ENCODE measurements around the gene TNFRSF19. TPM values are rescaled to one million over a fixed set of nuclear protein-coding genes. Genes with fewer than 3 reads are reported as not detected.

Gene TNFRSF19
- total and polyA plus RNA-seq, 2 of the 13 experiments (the other 11 are each of a cell fraction or from before 2014, with no cell fraction given): 75.3 to 77.7 TPM

GRCh38 chr13:23558675-23559536, 11.3 kb upstream of the TNFRSF19 start (continued):
- TF ChIP-seq GZF1 (CRISPR knock-in tag; IDR thresholded peaks at IDR 0.05) (no peak), ZSCAN20 (CRISPR knock-in tag; IDR thresholded peaks at IDR 0.05; ENCODE audit: borderline replicate concordance) (no peak), FOXA1 (IDR thresholded peaks at IDR 0.05) (no peak), FOXA1 (CRISPR knock-in tag; IDR thresholded peaks at IDR 0.05) (peak; percentile 60; the same call in 1 of the 2 replicates), GATAD2A (CRISPR knock-in tag; IDR thresholded peaks at IDR 0.05) (peak; percentile 75), ZNF687 (CRISPR knock-in tag; IDR thresholded peaks at IDR 0.05) (no peak), PHF21A (CRISPR knock-in tag; IDR thresholded peaks at IDR 0.05) (peak; percentile 37; the same call in 1 of the 2 replicates), ZEB1 (IDR thresholded peaks at IDR 0.05; ENCODE audit: insufficient replicate concordance, low read depth) (no peak), ZNF12 (CRISPR knock-in tag; IDR thresholded peaks at IDR 0.05) (0 out of 2 replicates have a peak, but pooled peaks have one; percentile 57), HDAC1 (CRISPR knock-in tag; IDR thresholded peaks at IDR 0.05) (0 out of 2 replicates have a peak, but pooled peaks have one; percentile 17), ZNF768 (CRISPR knock-in tag; IDR thresholded peaks at IDR 0.05) (peak; percentile 78; the same call in 1 of the 2 replicates), CEBPB (IDR thresholded peaks at IDR 0.05; ENCODE audit: borderline replicate concordance, low read depth, low read length) (peak; percentile 83), POLR2G (IDR thresholded peaks at IDR 0.05; ENCODE audit: low read depth, low read length) (peak; percentile 49; the same call in 1 of the 2 replicates), ELF3 (CRISPR knock-in tag; IDR thresholded peaks at IDR 0.05) (0 out of 2 replicates have a peak, but pooled peaks have one; percentile 24), MEF2D (CRISPR knock-in tag; IDR thresholded peaks at IDR 0.05) (no peak), ZNF678 (CRISPR knock-in tag; IDR thresholded peaks at IDR 0.05) (no peak), ZNF513 (CRISPR knock-in tag; conservative IDR thresholded peaks at IDR 0.05) (no peak), KDM6A (CRISPR knock-in tag; IDR thresholded peaks at IDR 0.05; ENCODE audit: low read depth) (no peak), ZMYM3 (CRISPR knock-in tag; IDR thresholded peaks at IDR 0.05) (peak; percentile 24; the same call in 1 of the 2 replicates), MTA3 (CRISPR knock-in tag; IDR thresholded peaks at IDR 0.05) (no peak), ZNF20 (CRISPR knock-in tag; IDR thresholded peaks at IDR 0.05) (no peak), IRF2 (CRISPR knock-in tag; IDR thresholded peaks at IDR 0.05) (0 out of 2 replicates have a peak, but pooled peaks have one; percentile 5), RCOR2 (CRISPR knock-in tag; IDR thresholded peaks at IDR 0.05) (0 out of 2 replicates have a peak, but pooled peaks have one; percentile 28), FOXO1 (CRISPR knock-in tag; IDR thresholded peaks at IDR 0.05) (no peak), CENPT (CRISPR knock-in tag; IDR thresholded peaks at IDR 0.05; ENCODE audit: low read depth) (no peak), ZNF350 (CRISPR knock-in tag; IDR thresholded peaks at IDR 0.05; ENCODE audit: borderline replicate concordance, low read depth) (no peak), SIX4 (CRISPR knock-in tag; IDR thresholded peaks at IDR 0.05) (no peak)
